SK-N-SH (cell line): ENCODE data around the gene SULF2. TPM values are rescaled to one million over a fixed set of nuclear protein-coding genes. Genes with fewer than 3 reads are reported as not detected.

Source experiments
- CTCF ChIA-PET: fragments of 300-600, 350-600 bp; formaldehyde crosslinking; extraction: SDS; loops from one replicate; lab custom pipeline; 2021; lab: Yijun Ruan, JAX
- POLR2A ChIA-PET: fragments of 350-600 bp; sonication (Branson Sonifier 250); formaldehyde crosslinking; extraction: SDS; loops from one replicate; lab custom pipeline; 2020; ENCODE audit warnings: antibody characterized with exemption, inconsistent platforms; lab: Yijun Ruan, JAX
- DNase-seq: peaks from one replicate; pipeline ENCODE4 v3.0.0; 2012
- H2AFZ ChIP-seq: fragments of 200-600 bp; sonication (generic); 2 replicates; pipeline ENCODE4 v1.8.1; 2016; ENCODE audit warnings: antibody characterized with exemption, mild to moderate bottlenecking, low read depth
- H3F3A ChIP-seq: fragments of 200-600 bp; sonication (generic); replicated peaks from 2 replicates; pipeline ENCODE3; 2016; ENCODE audit warnings: antibody characterized with exemption, mild to moderate bottlenecking; ENCODE audit not compliant: insufficient read depth
- H3K27ac ChIP-seq, 2 experiments: fragments of 200-500 bp in 1 of 2; fragments of 200-600 bp in 1 of 2; sonication (Bioruptor generic) in 1 of 2; sonication (generic), shearing (Covaris generic) in 1 of 2; 2 replicates each; pipeline versions ENCODE4 v1.5.1 to v1.6.1; 2014 to 2016; ENCODE audit warnings: low read depth in 2 of 2, inconsistent platforms in 1 of 2, low read length in 1 of 2, mild to moderate bottlenecking in 1 of 2, mixed read lengths in 1 of 2
- H3K27me3 ChIP-seq: fragments of 200-600 bp; sonication (generic), shearing (Covaris generic); 2 replicates; pipeline ENCODE4 v1.6.1; 2016; ENCODE audit warnings: mixed run types; ENCODE audit not compliant: insufficient read depth
- H3K36me3 ChIP-seq, 2 experiments: fragments of 200-500 bp in 1 of 2; fragments of 200-600 bp in 1 of 2; sonication (Bioruptor generic) in 1 of 2; sonication (generic) in 1 of 2; replicated peaks in 1 of 2; 2 replicates each; pipeline versions ENCODE3 to v1.5.1; 2014 to 2016; ENCODE audit warnings: low read length in 1 of 2, mild to moderate bottlenecking in 1 of 2; ENCODE audit not compliant: insufficient read depth in 2 of 2, control insufficient read depth in 1 of 2
- H3K4me1 ChIP-seq, 2 experiments: fragments of 200-500 bp in 1 of 2; fragments of 200-600 bp in 1 of 2; sonication (Bioruptor generic) in 1 of 2; sonication (generic), shearing (Covaris generic) in 1 of 2; 2 replicates each; pipeline versions ENCODE4 v1.5.1 to v1.6.1; 2014 to 2016; ENCODE audit warnings: low read depth in 1 of 2, low read length in 1 of 2, mixed run types in 1 of 2; ENCODE audit not compliant: insufficient read depth in 2 of 2, control insufficient read depth in 1 of 2
- H3K4me2 ChIP-seq: fragments of 200-600 bp; sonication (generic), shearing (Covaris generic); 2 replicates; pipeline ENCODE4 v1.6.1; 2017; ENCODE audit warnings: mixed run types
- H3K4me3 ChIP-seq, 2 experiments: fragments of 200-500 bp in 1 of 2; fragments of 200-600 bp in 1 of 2; sonication (Bioruptor generic) in 1 of 2; sonication (generic), shearing (Covaris generic) in 1 of 2; 2 replicates each; pipeline versions ENCODE4 v1.5.1 to v1.8.1; 2014 to 2016; ENCODE audit warnings: low read depth in 2 of 2, inconsistent platforms in 1 of 2, low read length in 1 of 2, mild to moderate bottlenecking in 1 of 2, mixed read lengths in 1 of 2, moderate library complexity in 1 of 2
- H3K79me2 ChIP-seq: fragments of 200-600 bp; sonication (generic); 2 replicates; pipeline ENCODE4 v1.8.1; 2017; ENCODE audit warnings: mild to moderate bottlenecking; ENCODE audit not compliant: insufficient read depth
- H3K9ac ChIP-seq: fragments of 200-600 bp; sonication (generic); 2 replicates; pipeline ENCODE4 v1.6.1; 2017; ENCODE audit warnings: mixed run types
- H3K9me2 ChIP-seq: fragments of 200-600 bp; sonication (generic); 2 replicates; pipeline ENCODE4 v1.6.1; 2017; ENCODE audit warnings: mixed run types
- H3K9me3 ChIP-seq: fragments of 200-600 bp; sonication (generic); 2 replicates; pipeline ENCODE4 v1.6.1; 2017; ENCODE audit warnings: mixed run types, mild to moderate bottlenecking, moderate library complexity
- H4K20me1 ChIP-seq: fragments of 200-600 bp; sonication (generic); 2 replicates; pipeline ENCODE4 v1.6.1; 2017; ENCODE audit warnings: mild to moderate bottlenecking, mixed run types; ENCODE audit not compliant: insufficient read depth
- CHD2 ChIP-seq: fragments of 150-350 bp; IDR thresholded peaks from 2 replicates; pipeline ENCODE4 v1.6.1; 2018; ENCODE audit warnings: low read length; ENCODE audit not compliant: partially characterized antibody
- EP300 ChIP-seq, 2 experiments: IDR thresholded peaks; 2 replicates each; pipeline versions ENCODE4 v1.4.0 to v1.6.1; 2012; ENCODE audit warnings: borderline replicate concordance in 1 of 2, low read depth in 1 of 2, low read length in 1 of 2
- EZH2phosphoT487 ChIP-seq: fragments of 200-600 bp; sonication (generic); IDR thresholded peaks from 2 replicates; pipeline ENCODE4 v1.6.1; 2017; ENCODE audit warnings: low read depth, mixed run types, mild to moderate bottlenecking, antibody characterized with exemption, moderate library complexity, borderline replicate concordance
- FOSL2 ChIP-seq: IDR thresholded peaks from 2 replicates; pipeline ENCODE4 v1.4.0; 2012; ENCODE audit warnings: low read depth, mild to moderate bottlenecking, moderate library complexity, borderline replicate concordance
- FOXJ3 ChIP-seq: sonication (generic); formaldehyde crosslinking; IDR thresholded peaks from 2 replicates; pipeline ENCODE4 v1.5.1; 2020; ENCODE audit warnings: mild to moderate bottlenecking, missing genetic modification reagents
- GABPA ChIP-seq: IDR thresholded peaks from 2 replicates; pipeline ENCODE4 v1.4.0; 2012; ENCODE audit warnings: low read depth, mild to moderate bottlenecking
- GATA2 ChIP-seq: sonication (generic); formaldehyde crosslinking; IDR thresholded peaks from 2 replicates; pipeline ENCODE4 v1.5.0; 2020; ENCODE audit warnings: mild to moderate bottlenecking, missing genetic modification reagents
- MEF2A ChIP-seq: IDR thresholded peaks from 2 replicates; pipeline ENCODE4 v1.4.0; 2012; ENCODE audit warnings: low read depth, borderline replicate concordance
- NFIC ChIP-seq: IDR thresholded peaks from 2 replicates; pipeline ENCODE4 v1.4.0; 2012; ENCODE audit warnings: borderline replicate concordance
- RFX5 ChIP-seq: IDR thresholded peaks from 2 replicates; pipeline ENCODE4 v1.6.1; 2012; ENCODE audit warnings: mild to moderate bottlenecking, improper control_type of control experiment, low read length
- RXRA ChIP-seq: IDR thresholded peaks from 2 replicates; pipeline ENCODE4 v1.4.0; 2012; ENCODE audit warnings: low read depth, mild to moderate bottlenecking, borderline replicate concordance
- SMC3 ChIP-seq: IDR thresholded peaks from 2 replicates; pipeline ENCODE4 v1.6.1; 2012; ENCODE audit warnings: low read depth, low read length, improper control_type of control experiment
- YY1 ChIP-seq: IDR thresholded peaks from 2 replicates; pipeline ENCODE4 v1.4.0; 2012; ENCODE audit warnings: low read depth, mild to moderate bottlenecking
- WGBS: methylation state at CpG from one replicate; pipeline ENCODE4 v1.1.6; 2017; ENCODE audit warnings: low lambda C conversion rate; 5-methylcytosine and 5-hydroxymethylcytosine counted together
- polyA plus RNA-seq, 3 experiments: library from polyadenylated mRNA; depleted of rRNA; stranded (reverse); fragments of >200 nt; gene quantifications; 2 replicates each; pipeline ENCODE4 v1.2.3, GENCODE V29; 2012
- TF ChIP-seq, protein P1 (sequence below): fragments of 150-350 bp; IDR thresholded peaks from 2 replicates; pipeline ENCODE4 v1.6.1; 2016; ENCODE audit warnings: mild to moderate bottlenecking, low read depth, low read length
- TF ChIP-seq, protein P2 (sequence below): fragments of 200-600 bp; sonication (generic); IDR thresholded peaks from 2 replicates; pipeline ENCODE4 v1.6.1; 2017; ENCODE audit warnings: antibody characterized with exemption, mild to moderate bottlenecking, moderate library complexity
- TF ChIP-seq, protein P3 (sequence below): IDR thresholded peaks from 2 replicates; pipeline ENCODE4; 2012

The SULF2 gene
- polyA plus RNA-seq, 1 of the 3 experiments (the other 2 are of a cell fraction): 20.2 TPM

DNA sequence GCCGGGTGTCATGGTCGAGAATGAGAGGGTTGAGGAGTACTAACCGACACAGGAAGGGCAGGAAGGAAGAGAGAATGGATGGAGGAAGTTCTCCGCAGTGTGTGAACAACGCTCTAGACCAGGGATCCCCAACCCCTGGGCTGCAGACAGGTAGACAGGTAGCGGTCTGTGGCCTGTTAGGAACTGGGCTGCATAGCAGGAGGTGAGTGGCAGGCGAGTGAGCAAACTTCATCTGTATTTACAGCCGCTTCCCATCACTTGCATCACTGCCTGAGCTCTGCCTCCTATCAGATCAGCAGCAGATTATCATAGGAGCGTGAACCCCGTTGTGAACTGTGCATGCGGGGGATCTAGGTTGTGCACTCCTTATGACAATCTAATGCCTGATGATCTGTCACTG lies 62.0 kb downstream of the SULF2 start:
- Histone ChIP-seq H3K27ac (no peak overlapping the region), H2AFZ (no peak overlapping the region), H4K20me1 (no peaks in the 10 kb centered on the region), H3K79me2 (no peaks in the 10 kb centered on the region), H3K9me2 (no peaks in the 10 kb centered on the region), H3K9me3 (no peaks in the 10 kb centered on the region), H3F3A (no peaks in the 10 kb centered on the region), H3K4me3 (no peak overlapping the region), H3K36me3 (no peaks in the 10 kb centered on the region), H3K9ac (no peak overlapping the region), H3K4me1 (peaks cover 0 to 7% of the 10 kb centered on the region in 2 experiments; a peak in 1 of 4 replicates), H3K4me2 (no peak overlapping the region), H3K27me3 (no peaks in the 10 kb centered on the region)
- 86% methylated on average over 10 of the region's 11 CpGs for WGBS
- ChIA-PET CTCF (interaction anchor here (1.0 to 4.9 kb wide), 3 partner anchors 14 to 897 kb away, joined by 3 to 44 read pairs (median 11); no protein-coding TSS in a partner anchor), POLR2A (no interaction called here)
- DNase-seq: no peak
- TF ChIP-seq FOXJ3 (CRISPR knock-in tag) (no peak), YY1 (no peak), RXRA (no peak), MEF2A (no peak), FOSL2 (no peak), EZH2phosphoT487 (no peak), NFIC (no peak), SMC3 (no peak), RFX5 (no peak), EP300 (IDR thresholded peaks at IDR 0.05; ENCODE audit: borderline replicate concordance in 1 of 2, low read depth in 1 of 2, low read length in 1 of 2) (no peak), GATA2 (CRISPR knock-in tag) (no peak), CHD2 (no peak), GABPA (no peak)
- TF ChIP-seq, protein P1, sequence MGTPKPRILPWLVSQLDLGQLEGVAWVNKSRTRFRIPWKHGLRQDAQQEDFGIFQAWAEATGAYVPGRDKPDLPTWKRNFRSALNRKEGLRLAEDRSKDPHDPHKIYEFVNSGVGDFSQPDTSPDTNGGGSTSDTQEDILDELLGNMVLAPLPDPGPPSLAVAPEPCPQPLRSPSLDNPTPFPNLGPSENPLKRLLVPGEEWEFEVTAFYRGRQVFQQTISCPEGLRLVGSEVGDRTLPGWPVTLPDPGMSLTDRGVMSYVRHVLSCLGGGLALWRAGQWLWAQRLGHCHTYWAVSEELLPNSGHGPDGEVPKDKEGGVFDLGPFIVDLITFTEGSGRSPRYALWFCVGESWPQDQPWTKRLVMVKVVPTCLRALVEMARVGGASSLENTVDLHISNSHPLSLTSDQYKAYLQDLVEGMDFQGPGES: no peak
- TF ChIP-seq, protein P2, sequence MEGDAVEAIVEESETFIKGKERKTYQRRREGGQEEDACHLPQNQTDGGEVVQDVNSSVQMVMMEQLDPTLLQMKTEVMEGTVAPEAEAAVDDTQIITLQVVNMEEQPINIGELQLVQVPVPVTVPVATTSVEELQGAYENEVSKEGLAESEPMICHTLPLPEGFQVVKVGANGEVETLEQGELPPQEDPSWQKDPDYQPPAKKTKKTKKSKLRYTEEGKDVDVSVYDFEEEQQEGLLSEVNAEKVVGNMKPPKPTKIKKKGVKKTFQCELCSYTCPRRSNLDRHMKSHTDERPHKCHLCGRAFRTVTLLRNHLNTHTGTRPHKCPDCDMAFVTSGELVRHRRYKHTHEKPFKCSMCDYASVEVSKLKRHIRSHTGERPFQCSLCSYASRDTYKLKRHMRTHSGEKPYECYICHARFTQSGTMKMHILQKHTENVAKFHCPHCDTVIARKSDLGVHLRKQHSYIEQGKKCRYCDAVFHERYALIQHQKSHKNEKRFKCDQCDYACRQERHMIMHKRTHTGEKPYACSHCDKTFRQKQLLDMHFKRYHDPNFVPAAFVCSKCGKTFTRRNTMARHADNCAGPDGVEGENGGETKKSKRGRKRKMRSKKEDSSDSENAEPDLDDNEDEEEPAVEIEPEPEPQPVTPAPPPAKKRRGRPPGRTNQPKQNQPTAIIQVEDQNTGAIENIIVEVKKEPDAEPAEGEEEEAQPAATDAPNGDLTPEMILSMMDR: no peak
- TF ChIP-seq, protein P3, sequence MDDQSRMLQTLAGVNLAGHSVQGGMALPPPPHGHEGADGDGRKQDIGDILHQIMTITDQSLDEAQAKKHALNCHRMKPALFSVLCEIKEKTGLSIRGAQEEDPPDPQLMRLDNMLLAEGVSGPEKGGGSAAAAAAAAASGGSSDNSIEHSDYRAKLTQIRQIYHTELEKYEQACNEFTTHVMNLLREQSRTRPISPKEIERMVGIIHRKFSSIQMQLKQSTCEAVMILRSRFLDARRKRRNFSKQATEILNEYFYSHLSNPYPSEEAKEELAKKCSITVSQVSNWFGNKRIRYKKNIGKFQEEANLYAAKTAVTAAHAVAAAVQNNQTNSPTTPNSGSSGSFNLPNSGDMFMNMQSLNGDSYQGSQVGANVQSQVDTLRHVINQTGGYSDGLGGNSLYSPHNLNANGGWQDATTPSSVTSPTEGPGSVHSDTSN: no peak
